Mesenchymal stem cell (in vitro differentiated cells and primary cell): ENCODE data around the gene EPSTI1.

Source experiments
- DNase-seq: peaks from one replicate; pipeline ENCODE4 v3.0.0-alpha.2; 2013
- H2AFZ ChIP-seq: one replicate; pipeline ENCODE4 v1.6.1; 2013; ENCODE audit warnings: low read depth, mild to moderate bottlenecking, control low read depth, inconsistent platforms, low read length, moderate library complexity
- H2AK5ac ChIP-seq: 2 replicates; pipeline ENCODE4 v1.6.1; 2013; ENCODE audit warnings: low read length, moderate library complexity, mild to moderate bottlenecking, inconsistent platforms; ENCODE audit not compliant: severe bottlenecking
- H2BK120ac ChIP-seq: one replicate; pipeline ENCODE4 v1.6.1; 2013; ENCODE audit warnings: low read depth, mild to moderate bottlenecking, inconsistent platforms, low read length, moderate library complexity
- H2BK12ac ChIP-seq, 2 experiments: one replicate each; pipeline ENCODE4 v1.6.1; 2013; ENCODE audit warnings: inconsistent platforms in 2 of 2, low read length in 2 of 2, mild to moderate bottlenecking in 2 of 2, moderate library complexity in 2 of 2, control low read depth in 1 of 2
- H2BK15ac ChIP-seq: one replicate; pipeline ENCODE4 v1.6.1; 2013; ENCODE audit warnings: mild to moderate bottlenecking, low read depth, inconsistent platforms; ENCODE audit not compliant: poor library complexity, severe bottlenecking
- H2BK5ac ChIP-seq: 2 replicates; pipeline ENCODE4 v1.6.1; 2013; ENCODE audit warnings: low read depth, mild to moderate bottlenecking, low read length, control low read depth, inconsistent platforms; ENCODE audit not compliant: poor library complexity, severe bottlenecking
- H3K14ac ChIP-seq, 2 experiments: one replicate each; pipeline ENCODE4 v1.6.1; 2013; ENCODE audit warnings: inconsistent platforms in 2 of 2, low read length in 2 of 2, control low read depth in 1 of 2, mild to moderate bottlenecking in 1 of 2, moderate library complexity in 1 of 2
- H3K18ac ChIP-seq, 2 experiments: one replicate each; pipeline ENCODE4 v1.6.1; 2013; ENCODE audit warnings: inconsistent platforms in 2 of 2, low read length in 2 of 2, control low read depth in 1 of 2, low read depth in 1 of 2, mild to moderate bottlenecking in 1 of 2
- H3K23ac ChIP-seq, 2 experiments: one replicate each; pipeline ENCODE4 v1.6.1; 2013; ENCODE audit warnings: inconsistent platforms in 2 of 2, low read length in 2 of 2, mild to moderate bottlenecking in 2 of 2, moderate library complexity in 2 of 2, control low read depth in 1 of 2
- H3K27ac ChIP-seq: 2 replicates; pipeline ENCODE4 v1.5.1; 2013; ENCODE audit warnings: mild to moderate bottlenecking, moderate library complexity, low read length, control low read depth, inconsistent platforms; ENCODE audit not compliant: poor library complexity, severe bottlenecking
- H3K27me3 ChIP-seq, 2 experiments: 2 replicates each; pipeline versions ENCODE4 v1.6.1 to v1.7.0; 2013; ENCODE audit warnings: low read length in 2 of 2, mild to moderate bottlenecking in 2 of 2, moderate library complexity in 2 of 2, control low read depth in 1 of 2, inconsistent platforms in 1 of 2; ENCODE audit not compliant: control insufficient read depth in 1 of 2, insufficient read depth in 1 of 2
- H3K36me3 ChIP-seq, 2 experiments: 2 replicates each; pipeline versions ENCODE4 v1.6.1 to v1.7.0; 2013; ENCODE audit warnings: low read length in 2 of 2, control low read depth in 1 of 2, inconsistent platforms in 1 of 2, low read depth in 1 of 2, mild to moderate bottlenecking in 1 of 2; ENCODE audit not compliant: insufficient read depth in 2 of 2, control insufficient read depth in 1 of 2
- H3K4ac ChIP-seq, 2 experiments: one replicate each; pipeline ENCODE4 v1.6.1; 2013; ENCODE audit warnings: inconsistent platforms in 2 of 2, low read length in 2 of 2, mild to moderate bottlenecking in 2 of 2, moderate library complexity in 2 of 2, control low read depth in 1 of 2, low read depth in 1 of 2
- H3K4me1 ChIP-seq: 2 replicates; pipeline ENCODE4 v1.6.1; 2013; ENCODE audit warnings: low read depth, low read length, control low read depth; ENCODE audit not compliant: control insufficient read depth, insufficient read depth
- H3K4me2 ChIP-seq: 2 replicates; pipeline ENCODE4 v1.6.1; 2013; ENCODE audit warnings: low read length, mild to moderate bottlenecking, inconsistent platforms; ENCODE audit not compliant: poor library complexity, severe bottlenecking
- H3K4me3 ChIP-seq, 2 experiments: 2 replicates each; pipeline versions ENCODE4 v1.5.1 to v1.7.0; 2013; ENCODE audit warnings: low read length in 2 of 2, mild to moderate bottlenecking in 2 of 2, control low read depth in 1 of 2, low read depth in 1 of 2; ENCODE audit not compliant: insufficient read depth in 1 of 2
- H3K79me1 ChIP-seq: replicated peaks from 2 replicates; pipeline ENCODE4 v1.6.1; 2013; ENCODE audit warnings: mild to moderate bottlenecking, control low read depth, low read length, inconsistent platforms; ENCODE audit not compliant: poor library complexity, severe bottlenecking
- H3K9ac ChIP-seq: 2 replicates; pipeline ENCODE4 v1.7.0; 2013; ENCODE audit warnings: mild to moderate bottlenecking, low read length, moderate library complexity
- H3K9me3 ChIP-seq: 2 replicates; pipeline ENCODE4 v1.7.0; 2013; ENCODE audit warnings: mild to moderate bottlenecking, low read length; ENCODE audit not compliant: control insufficient read depth
- H4K8ac ChIP-seq: one replicate; pipeline ENCODE4 v1.6.1; 2013; ENCODE audit warnings: inconsistent platforms, mild to moderate bottlenecking, low read length, moderate library complexity
- H4K91ac ChIP-seq: one replicate; pipeline ENCODE4 v1.6.1; 2013; ENCODE audit warnings: mild to moderate bottlenecking, low read length, inconsistent platforms
- WGBS: methylation state at CpG from one replicate; pipeline ENCODE4 v1.1.7; 2013; ENCODE audit warnings: mixed read lengths; 5-methylcytosine and 5-hydroxymethylcytosine counted together

The EPSTI1 gene

GRCh38 chr13:43020794-43021193, 28.8 kb upstream of the EPSTI1 start:
- Histone ChIP-seq H3K36me3 (no peaks in the 10 kb centered on the region), H2AK5ac (no peak overlapping the region)
- WGBS: no CpG with 5 or more reads among the region's 1 CpG

GRCh38 chr13:43019811-43020210, 27.8 kb upstream of the EPSTI1 start:
- Histone ChIP-seq H3K79me1 (no peaks in the 10 kb centered on the region), H3K4me1 (no peaks in the 10 kb centered on the region), H3K14ac (no peak overlapping the region), H2AFZ (no peak overlapping the region), H3K36me3 (no peaks in the 10 kb centered on the region), H4K8ac (no peak overlapping the region), H2BK5ac (no peak overlapping the region), H3K27me3 (no peaks in the 10 kb centered on the region), H2BK12ac (no peak overlapping the region), H2BK120ac (no peak overlapping the region), H3K18ac (peak overlapping the region in 1 of 2 experiments; percentile 41), H3K23ac (no peak overlapping the region), H3K4ac (no peak overlapping the region), H3K4me2 (no peak overlapping the region), H3K9me3 (no peaks in the 10 kb centered on the region), H2AK5ac (no peak overlapping the region), H2BK15ac (no peak overlapping the region), H3K4me3 (no peak overlapping the region), H4K91ac (no peak overlapping the region), H3K27ac (no peak overlapping the region), H3K9ac (no peak overlapping the region)
- no peak for DNase-seq
- WGBS: 79% methylated on average over 2 of the region's 2 CpGs

More at GRCh38 chr13:43020794-43021193, 28.8 kb upstream of the EPSTI1 start:
- H4K91ac ChIP-seq: no peak overlapping the region
- no peaks in the 10 kb centered on the region for H3K79me1 ChIP-seq
- no peak for DNase-seq
- H3K4me2 ChIP-seq: no peak overlapping the region
- H2AFZ ChIP-seq: no peak overlapping the region
- H3K4me3 ChIP-seq: no peak overlapping the region
- no peaks in the 10 kb centered on the region for H3K4me1 ChIP-seq
- H3K9me3 ChIP-seq: no peaks in the 10 kb centered on the region
- H3K4ac ChIP-seq: no peak overlapping the region
- no peak overlapping the region for H3K18ac ChIP-seq
- H3K14ac ChIP-seq: no peak overlapping the region
- no peak overlapping the region for H3K23ac ChIP-seq
- no peak overlapping the region for H2BK15ac ChIP-seq
- H3K9ac ChIP-seq: no peak overlapping the region
- no peak overlapping the region for H2BK12ac ChIP-seq
- no peak overlapping the region for H3K27ac ChIP-seq
- no peak overlapping the region for H4K8ac ChIP-seq
- H3K27me3 ChIP-seq: no peaks in the 10 kb centered on the region
- H2BK5ac ChIP-seq: no peak overlapping the region
- no peak overlapping the region for H2BK120ac ChIP-seq

- Histone ChIP-seq H2AFZ (no peak overlapping the region), H3K27me3 (no peaks in the 10 kb centered on the region)
These were observed 24.2 kb upstream of the EPSTI1 start for GRCh38 chr13:43016226-43016625.

GRCh38 chr13:43014162-43014561, 22.1 kb upstream of the EPSTI1 start:
- Histone ChIP-seq H3K14ac (no peak overlapping the region), H2BK120ac (no peak overlapping the region), H2BK12ac (no peak overlapping the region), H4K91ac (no peak overlapping the region), H3K9me3 (no peaks in the 10 kb centered on the region), H3K4me1 (no peaks in the 10 kb centered on the region), H3K9ac (no peak overlapping the region), H4K8ac (no peak overlapping the region), H2AK5ac (no peak overlapping the region), H3K27ac (no peak overlapping the region), H3K79me1 (no peaks in the 10 kb centered on the region), H2BK15ac (no peak overlapping the region), H3K4me2 (no peak overlapping the region), H3K23ac (no peak overlapping the region), H3K4ac (no peak overlapping the region), H2BK5ac (no peak overlapping the region), H3K4me3 (no peak overlapping the region), H3K36me3 (no peaks in the 10 kb centered on the region), H3K18ac (no peak overlapping the region), H2AFZ (no peak overlapping the region), H3K27me3 (no peaks in the 10 kb centered on the region)
- 90% methylated on average over 3 of the region's 3 CpGs for WGBS
- DNase-seq: no peak

More at GRCh38 chr13:43016226-43016625, 24.2 kb upstream of the EPSTI1 start:
- H3K4me1 ChIP-seq: no peaks in the 10 kb centered on the region
- H3K27ac ChIP-seq: no peak overlapping the region
- no peak overlapping the region for H3K4me2 ChIP-seq
- H3K4me3 ChIP-seq: no peak overlapping the region
- no peak for DNase-seq
- peak overlapping the region; percentile 34 for H4K91ac ChIP-seq
- no peak overlapping the region for H3K14ac ChIP-seq
- H2BK5ac ChIP-seq: no peak overlapping the region
- H3K4ac ChIP-seq: no peak overlapping the region
- H2BK120ac ChIP-seq: no peak overlapping the region
- H3K36me3 ChIP-seq: no peaks in the 10 kb centered on the region
- H3K23ac ChIP-seq: no peak overlapping the region
- no peak overlapping the region for H2BK12ac ChIP-seq
- no peak overlapping the region for H2BK15ac ChIP-seq
- H3K9ac ChIP-seq: no peak overlapping the region
- 89% methylated on average over 5 of the region's 5 CpGs for WGBS
- H2AK5ac ChIP-seq: no peak overlapping the region
- H3K9me3 ChIP-seq: no peaks in the 10 kb centered on the region
- no peaks in the 10 kb centered on the region for H3K79me1 ChIP-seq
- H4K8ac ChIP-seq: no peak overlapping the region
- no peak overlapping the region for H3K18ac ChIP-seq
